ENCODE measurements around the gene NPSR1.

GRCh38 chr7:34831436-34831835 is 173.4 kb downstream of the NPSR1 start:
- TF ChIP-seq CTCF (IDR thresholded peaks at IDR 0.05; ENCODE audit: low read depth, low read length, missing input control) (no peak), REST (IDR thresholded peaks at IDR 0.05) (no peak), JUND (IDR thresholded peaks at IDR 0.05) (no peak)
